Ascending aorta (tissue), 2 donors: ENCODE measurements around the gene NECAP2. TPM values are rescaled to one million over a fixed set of nuclear protein-coding genes. Genes with fewer than 3 reads are reported as not detected.

Experiments
- DNase-seq, 2 donors: peaks; one replicate each; pipeline ENCODE4 v3.0.0-alpha.2; 2019; ENCODE audit warnings: low spot score in 2 of 2
- H3K27ac ChIP-seq, 2 donors: fragments of 200-600 bp; sonication (generic); one replicate each; pipeline ENCODE4 v1.5.1; 2016 to 2017; ENCODE audit warnings: mild to moderate bottlenecking in 1 of 2
- H3K27me3 ChIP-seq: fragments of 200-600 bp; sonication (generic); one replicate; pipeline ENCODE4 v1.5.1; 2017
- H3K36me3 ChIP-seq, 2 donors: fragments of 200-600 bp; sonication (generic); one replicate each; pipeline ENCODE4 v1.5.1; 2016
- H3K4me1 ChIP-seq, 2 donors: fragments of 200-600 bp; sonication (generic); one replicate each; pipeline ENCODE4 v1.5.1; 2016 to 2017; ENCODE audit warnings: mild to moderate bottlenecking in 1 of 2
- H3K4me3 ChIP-seq, 2 donors: fragments of 200-600 bp; sonication (generic); one replicate each; pipeline ENCODE4 v1.5.1; 2016 to 2017; ENCODE audit warnings: mild to moderate bottlenecking in 1 of 2
- H3K9me3 ChIP-seq, 2 donors: fragments of 200-600 bp; sonication (generic); one replicate each; pipeline ENCODE4 v1.5.1; 2016
- CTCF ChIP-seq, 3 experiments: fragments of 200-600 bp in 2 of 3; fragments of 450-650 bp in 1 of 3; sonication (generic) in 2 of 3; IDR thresholded peaks; one replicate each; pipeline ENCODE4 v1.5.1; 2016 to 2019; ENCODE audit warnings: antibody characterized with exemption in 3 of 3, mild to moderate bottlenecking in 1 of 3, moderate library complexity in 1 of 3
- intact Hi-C: fragments of 100-400 bp; cut with DNase I; formaldehyde crosslinking; loops from one replicate; pipeline ENCODE4 v1.15.1; 2023
- total RNA-seq: library from RNA; depleted of rRNA; stranded (reverse); fragments of >200 nt; gene quantifications from one replicate; pipeline ENCODE4 v1.1.0, GENCODE V29; 2016

NECAP2 gene
- total RNA-seq, 1 donor from 2014 or later = 28.6 TPM

DNA sequence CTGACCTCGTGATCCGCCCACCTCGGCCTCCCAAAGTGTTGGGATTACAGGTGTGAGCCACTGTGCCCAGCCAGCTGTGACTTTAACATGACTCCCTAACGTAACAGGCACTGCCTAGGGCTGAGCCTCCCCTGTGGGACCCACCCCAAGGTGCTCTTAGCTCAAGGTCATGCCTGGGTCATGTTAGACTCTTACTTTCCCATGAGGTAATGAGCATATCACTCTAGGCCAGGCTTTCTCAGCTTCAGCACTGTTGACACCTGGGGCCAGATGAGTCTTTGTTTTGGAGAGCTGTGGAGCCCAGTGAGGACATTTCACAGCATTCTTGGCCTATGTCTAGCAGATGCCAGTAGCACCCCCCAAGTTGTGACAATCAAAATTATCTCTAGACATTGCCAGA, 4.5 kb downstream of the NECAP2 start:
- TF ChIP-seq CTCF (IDR thresholded peaks at IDR 0.05) = no peak
- no peak for DNase-seq

DNA sequence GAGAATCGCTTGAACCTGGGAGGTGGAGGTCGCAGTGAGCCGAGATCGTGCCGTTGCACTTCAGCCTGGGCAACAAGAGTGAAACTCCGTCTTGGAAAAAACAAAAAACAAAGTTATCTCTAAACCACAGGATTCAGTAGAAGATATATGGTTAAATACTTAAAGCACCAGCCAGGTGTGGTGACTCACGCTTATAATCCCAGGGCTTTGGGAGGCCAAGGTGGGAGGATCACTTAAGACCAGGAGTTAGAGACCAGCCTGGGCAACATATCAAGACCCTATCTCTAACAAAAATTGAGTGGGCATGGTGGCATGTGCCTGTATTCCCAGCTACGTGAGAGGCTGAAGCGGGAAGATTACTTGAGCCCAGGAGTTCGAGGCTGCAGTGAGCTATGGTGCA, 5.6 kb downstream of the NECAP2 start:
- no peak for TF ChIP-seq CTCF (IDR thresholded peaks at IDR 0.05)
- Histone ChIP-seq H3K27me3 (no peaks in the 10 kb centered on the region), H3K4me3 (no peak overlapping the region), H3K36me3 (peaks cover 55 to 79% of the 10 kb centered on the region in 2 donors), H3K4me1 (peaks cover 3 to 23% of the 10 kb centered on the region in 2 donors), H3K27ac (no peak overlapping the region), H3K9me3 (no peaks in the 10 kb centered on the region)
- intact Hi-C loops = no loop called here
- DNase-seq = no peak

More for the DNA sequence above, 4.5 kb downstream of the NECAP2 start:
- Histone ChIP-seq H3K36me3 (peaks cover 46 to 69% of the 10 kb centered on the region in 2 donors), H3K27ac (no peak overlapping the region), H3K27me3 (no peaks in the 10 kb centered on the region), H3K4me3 (no peak overlapping the region), H3K4me1 (peaks cover 4 to 24% of the 10 kb centered on the region in 2 donors), H3K9me3 (no peaks in the 10 kb centered on the region)
- intact Hi-C loops = no loop called here

DNA sequence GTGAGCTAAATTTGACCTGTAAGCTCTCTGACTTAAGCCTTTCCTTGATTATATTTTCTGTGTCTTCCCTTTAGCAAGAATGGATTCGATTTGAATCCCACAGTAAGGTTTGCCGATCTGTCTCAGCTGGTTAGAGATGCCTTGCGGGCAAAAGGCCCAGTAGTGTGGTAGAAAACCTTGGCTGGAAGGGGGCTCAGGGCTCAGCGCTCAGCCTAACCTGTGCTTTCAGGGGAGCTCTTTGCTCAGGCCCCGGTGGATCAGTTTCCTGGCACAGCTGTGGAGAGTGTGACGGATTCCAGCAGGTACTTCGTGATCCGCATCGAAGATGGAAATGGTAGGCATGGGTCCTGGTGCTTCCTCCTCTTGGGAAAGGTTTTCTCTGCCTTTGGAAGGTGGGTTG, 7.1 kb downstream of the NECAP2 start:
- Histone ChIP-seq H3K36me3 (peaks cover 67 to 94% of the 10 kb centered on the region in 2 donors), H3K27ac (no peak overlapping the region), H3K4me3 (no peak overlapping the region), H3K27me3 (no peaks in the 10 kb centered on the region), H3K9me3 (no peaks in the 10 kb centered on the region), H3K4me1 (peaks cover 0 to 10% of the 10 kb centered on the region in 2 donors)
- no peak for DNase-seq
- intact Hi-C loops = no loop called here
- TF ChIP-seq CTCF (IDR thresholded peaks at IDR 0.05) = no peak

DNA sequence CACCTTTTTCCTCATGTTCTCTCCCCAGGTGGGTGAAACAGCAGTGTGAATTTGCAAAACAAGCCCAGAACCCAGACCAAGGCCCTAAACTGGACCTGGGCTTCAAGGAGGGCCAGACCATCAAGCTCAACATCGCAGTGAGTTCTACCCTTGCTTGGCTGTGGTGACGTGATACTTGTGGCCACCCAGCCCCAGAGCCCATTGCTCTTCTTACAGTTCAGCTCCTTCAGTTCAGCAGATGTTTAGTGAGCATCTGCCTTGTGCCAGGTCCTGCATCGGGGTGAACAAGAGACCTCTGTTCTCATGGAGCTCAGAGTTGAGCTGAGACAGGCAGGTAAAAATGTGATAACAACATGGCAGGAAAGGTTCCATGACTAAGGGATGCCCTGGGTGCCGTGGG, 8.5 kb downstream of the NECAP2 start:
- no peak for DNase-seq
- no peak for TF ChIP-seq CTCF (IDR thresholded peaks at IDR 0.05)
- peaks cover 69 to 95% of the 10 kb centered on the region in 2 donors for H3K36me3 ChIP-seq
- no peak overlapping the region for H3K27ac ChIP-seq
- no peaks in the 10 kb centered on the region for H3K4me1 ChIP-seq
- H3K4me3 ChIP-seq = no peak overlapping the region
- H3K27me3 ChIP-seq = no peaks in the 10 kb centered on the region
- intact Hi-C loops = no loop called here
- no peaks in the 10 kb centered on the region for H3K9me3 ChIP-seq

- no peak for DNase-seq
- Histone ChIP-seq H3K27ac (no peak overlapping the region), H3K4me3 (no peak overlapping the region), H3K36me3 (peaks cover 71 to 95% of the 10 kb centered on the region in 2 donors), H3K9me3 (no peaks in the 10 kb centered on the region), H3K4me1 (no peaks in the 10 kb centered on the region), H3K27me3 (no peaks in the 10 kb centered on the region)
- no peak for TF ChIP-seq CTCF (IDR thresholded peaks at IDR 0.05)
- intact Hi-C loops = no loop called here
Observed at GRCh38 chr1:16449666-16450065, 9.1 kb downstream of the NECAP2 start.

DNA sequence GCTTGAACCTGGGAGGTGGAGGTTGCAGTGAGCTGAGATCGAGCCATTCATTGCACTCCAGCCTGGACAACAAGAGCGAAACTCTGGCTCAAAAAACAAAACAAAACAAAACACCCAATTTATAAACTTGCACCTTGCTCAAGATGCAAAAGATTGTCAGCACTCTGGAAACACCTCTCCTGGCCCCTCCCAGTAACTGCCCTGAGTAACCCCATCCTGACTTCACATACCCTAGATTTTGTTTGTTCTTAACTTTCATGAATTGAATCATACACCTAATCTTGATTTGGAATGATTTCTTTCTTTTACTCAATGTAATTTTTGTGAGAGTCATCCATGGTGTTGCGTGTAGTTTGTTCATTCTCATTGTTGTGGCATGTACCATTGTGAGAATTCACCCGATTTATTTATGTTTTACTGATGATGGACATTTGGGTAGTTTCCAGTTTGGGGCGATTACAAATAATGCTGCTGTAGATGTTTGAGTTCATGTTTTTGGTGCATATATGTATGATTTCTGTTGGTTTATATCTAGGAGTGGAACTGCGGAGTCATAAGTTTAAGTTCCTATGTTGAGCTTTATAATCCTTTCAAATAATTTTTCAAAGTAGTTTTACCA, 10.4 kb downstream of the NECAP2 start:
- Histone ChIP-seq H3K36me3 (peaks cover 64 to 93% of the 10 kb centered on the region in 2 donors), H3K9me3 (no peaks in the 10 kb centered on the region), H3K27me3 (no peaks in the 10 kb centered on the region), H3K4me3 (no peak overlapping the region), H3K27ac (no peak overlapping the region), H3K4me1 (no peaks in the 10 kb centered on the region)
- no peak for TF ChIP-seq CTCF (IDR thresholded peaks at IDR 0.05)
- intact Hi-C loops = no loop called here
- no peak for DNase-seq
